HG03520 (cell line): ENCODE results near the gene SPIRE1.
"Not testable (repeated sequence)": the region's sequence is repeated elsewhere in the genome, so short reads cannot be mapped to it uniquely, and the experiment has no call there.

Experiments
- ATAC-seq: cut with Tn5 transposase; IDR thresholded peaks from one replicate; pipeline ENCODE4 v1.9.1; 2021; ENCODE audit warnings: mild to moderate bottlenecking, moderate library complexity; ENCODE audit not compliant: unreplicated experiment

SPIRE1 gene

DNA sequence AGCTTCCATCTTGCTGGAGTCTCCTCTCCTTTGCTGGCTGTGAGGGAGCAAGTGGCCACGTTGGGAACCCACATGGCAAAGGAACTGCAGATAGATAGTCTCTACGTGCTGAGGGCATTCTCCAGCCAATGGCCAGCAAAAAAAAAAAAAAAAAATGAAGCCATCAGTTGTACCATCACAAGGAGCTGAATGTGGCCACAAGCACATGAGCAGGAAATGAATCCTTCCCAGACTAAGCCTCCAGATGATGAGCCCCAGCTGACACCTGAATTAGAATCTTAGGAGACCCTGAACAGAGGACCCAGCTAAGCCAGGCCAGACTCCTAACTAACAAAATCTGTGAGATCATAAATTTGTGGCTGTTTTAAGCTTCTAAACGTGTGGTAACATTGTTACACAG, 57.9 kb downstream of the SPIRE1 start:
- no peak for ATAC-seq

DNA sequence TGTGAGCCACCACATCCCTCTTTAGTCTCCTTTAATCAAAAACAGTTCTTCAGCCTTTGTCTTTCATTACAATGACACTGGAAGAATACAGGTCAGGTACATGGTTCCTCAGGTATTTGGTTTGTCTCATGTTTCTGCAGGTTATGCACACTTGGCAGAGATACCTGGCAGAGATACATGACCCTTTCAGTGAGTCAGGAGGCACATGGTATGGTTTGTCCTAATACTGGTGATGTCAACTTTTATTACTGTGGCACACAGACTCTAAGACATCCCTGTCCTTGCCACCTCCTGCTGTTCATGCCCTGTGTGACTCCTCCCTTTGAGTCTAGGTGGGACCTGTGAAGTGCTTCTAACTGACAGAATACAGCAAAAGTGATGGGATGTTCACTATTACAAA, 58.4 kb downstream of the SPIRE1 start:
- no peak for ATAC-seq

GRCh38 chr18:12598181-12598930, 59.6 kb downstream of the SPIRE1 start:
- ATAC-seq = no peak

DNA sequence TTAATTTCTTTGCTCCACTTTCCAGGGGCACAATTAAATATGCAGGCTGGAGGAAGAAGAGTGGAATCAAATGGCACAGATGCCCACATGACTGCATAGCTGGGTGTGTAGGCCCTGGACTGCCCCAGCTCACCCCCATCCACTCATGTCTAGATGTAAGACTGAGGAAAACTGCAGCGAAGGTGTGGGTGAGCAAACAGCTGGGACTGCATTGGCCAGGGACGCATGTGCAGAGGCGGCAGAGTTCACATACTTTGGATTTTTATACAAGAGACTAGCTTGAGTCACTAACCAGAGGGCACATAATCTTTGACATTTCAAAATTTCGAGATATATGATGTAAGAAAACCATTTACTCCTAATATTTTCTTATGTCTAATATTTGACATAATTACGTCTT, 60.1 kb downstream of the SPIRE1 start:
- no peak for ATAC-seq

DNA sequence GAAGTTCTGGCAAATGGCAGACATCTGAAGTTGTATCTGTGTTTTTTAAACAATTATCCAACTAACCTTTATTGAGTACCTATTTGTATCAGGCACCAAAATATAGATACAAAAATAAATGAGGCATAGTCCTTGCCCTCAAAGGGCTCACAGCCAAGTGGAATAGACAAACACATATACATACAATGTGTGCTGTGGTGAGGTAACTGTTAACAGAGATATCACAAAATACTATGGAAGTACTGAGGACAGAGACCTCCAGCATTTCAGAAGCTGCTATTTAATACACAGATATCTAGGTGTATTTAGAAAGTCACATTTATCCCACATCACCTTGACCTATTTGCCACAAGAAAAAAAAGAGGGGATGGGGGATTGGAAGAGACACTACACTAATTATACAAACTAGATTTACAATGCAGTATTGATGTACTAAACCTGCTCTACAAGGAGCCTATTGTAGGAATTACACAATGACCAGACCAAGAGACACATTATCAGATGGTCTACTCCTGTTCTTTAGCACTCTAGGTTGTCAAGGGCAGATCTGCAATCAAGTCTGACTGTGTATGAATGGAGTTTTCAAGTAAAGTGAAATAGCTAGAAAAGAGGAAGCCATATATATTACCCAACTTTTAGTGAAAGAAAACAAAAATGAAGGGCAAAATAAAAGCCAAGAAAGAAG, 62.2 kb downstream of the SPIRE1 start:
- ATAC-seq = no peak

DNA sequence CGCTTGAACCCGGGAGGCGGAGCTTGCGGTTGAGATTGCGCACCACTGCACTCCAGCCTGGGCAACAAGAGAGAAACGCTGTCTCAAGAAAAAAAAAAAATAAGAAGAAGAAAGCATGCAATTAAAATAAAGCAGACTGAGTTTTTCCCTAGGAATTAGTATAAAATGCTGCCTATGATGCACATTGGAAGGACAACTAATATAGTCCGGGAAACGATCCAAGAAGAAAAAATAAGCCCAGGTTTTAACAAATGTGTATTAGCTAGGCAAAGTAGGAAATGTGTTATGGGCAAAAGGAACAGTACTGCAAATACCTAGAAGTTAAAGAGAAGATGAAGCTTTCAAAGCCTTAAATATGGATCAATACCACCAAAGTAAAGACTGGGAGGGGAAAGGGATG, 64.0 kb downstream of the SPIRE1 start:
- no peak for ATAC-seq

- ATAC-seq = no peak
Measured at GRCh38 chr18:12592597-12593127, 65.2 kb downstream of the SPIRE1 start.

- ATAC-seq = no peak
Measured at GRCh38 chr18:12589448-12589847, 68.5 kb downstream of the SPIRE1 start.

DNA sequence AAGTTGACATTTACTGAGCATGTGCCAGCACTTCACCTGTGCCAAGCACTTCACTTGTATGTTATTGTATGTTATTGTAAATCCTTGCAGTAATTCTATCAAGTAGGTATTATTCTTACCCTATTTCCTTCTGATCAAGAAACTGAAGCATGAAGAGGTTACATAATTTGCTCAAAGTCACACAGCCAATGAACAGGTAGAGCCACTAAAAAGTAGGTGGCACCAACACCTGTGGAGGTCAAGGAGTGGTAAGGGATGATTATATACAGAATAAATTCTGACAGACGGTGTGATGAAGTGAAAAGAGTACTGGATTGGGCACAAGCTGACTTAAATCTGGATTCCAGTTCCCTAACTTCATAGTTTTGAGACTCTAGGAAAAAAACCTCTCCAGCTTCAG, 71.0 kb downstream of the SPIRE1 start:
- no peak for ATAC-seq

GRCh38 chr18:12585218-12585617, 72.7 kb downstream of the SPIRE1 start:
- ATAC-seq = no peak

DNA sequence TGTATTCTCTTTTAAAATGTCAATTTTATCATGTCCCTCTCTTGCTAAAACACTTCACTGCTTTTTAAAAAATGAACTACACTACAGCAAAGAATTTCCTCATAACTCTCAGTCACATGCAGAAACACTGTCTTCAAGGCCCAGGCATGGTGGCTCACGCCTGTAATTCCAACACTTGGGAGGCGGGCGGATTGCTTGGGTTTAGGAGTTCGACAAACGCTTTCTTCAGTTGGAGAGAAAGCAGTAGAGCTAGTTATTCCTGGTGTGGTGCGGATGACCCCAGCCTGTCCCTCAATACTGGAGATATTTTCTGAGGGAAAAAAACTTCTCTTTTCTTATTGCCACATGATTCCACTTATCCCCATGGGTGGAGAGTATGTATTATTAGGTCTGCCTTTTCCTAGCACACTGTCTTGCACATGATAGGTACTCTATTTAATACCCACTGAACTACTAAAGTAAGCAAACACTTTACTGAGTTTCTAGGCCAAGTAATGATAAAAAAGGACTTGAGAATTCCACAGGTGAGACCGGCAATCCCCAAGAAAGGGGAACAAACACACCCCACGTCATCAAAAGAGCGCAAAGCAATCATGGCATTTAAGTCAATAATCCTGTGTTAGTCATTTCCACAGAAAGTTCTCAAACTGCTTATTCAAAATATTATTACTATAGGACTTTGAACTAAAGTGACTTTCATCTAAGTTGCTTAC, 77.1 kb downstream of the SPIRE1 start:
- no peak for ATAC-seq

- ATAC-seq = no peak
Measured at GRCh38 chr18:12579775-12580174, 78.1 kb downstream of the SPIRE1 start.

- ATAC-seq = no peak
Measured at GRCh38 chr18:12577848-12578247, 80.1 kb downstream of the SPIRE1 start.

DNA sequence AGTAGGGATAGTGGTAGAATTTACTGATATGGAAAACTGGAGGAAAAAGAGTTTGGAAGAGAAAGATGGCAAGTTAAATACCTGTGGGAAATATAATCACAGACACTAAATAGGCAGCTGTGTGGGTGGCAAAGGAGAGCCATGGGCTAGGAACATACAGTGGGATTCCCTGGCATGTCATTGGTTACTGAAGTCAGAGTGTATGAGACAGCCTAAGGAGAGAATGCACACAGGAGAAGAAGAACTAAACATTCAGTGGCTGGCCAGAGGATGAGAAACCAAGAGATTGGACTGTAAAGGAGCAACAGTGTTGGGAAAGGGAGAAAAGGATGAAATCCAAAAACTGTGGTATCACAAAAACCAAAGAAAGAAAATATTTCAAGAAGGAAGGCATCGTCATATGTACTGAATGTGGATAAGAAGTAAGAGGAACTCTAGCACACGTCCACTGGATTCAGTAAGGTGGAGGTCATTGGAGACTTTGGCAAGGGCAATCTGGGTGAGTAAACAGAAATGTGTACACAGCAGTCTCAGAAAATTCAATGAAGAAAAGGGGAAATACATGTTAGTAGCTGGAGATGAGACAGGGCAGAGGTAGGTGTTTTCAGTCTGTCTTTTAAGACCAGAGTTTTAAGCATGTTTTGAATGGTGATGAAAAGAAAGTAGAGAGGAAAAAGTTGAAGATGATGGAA, 83.3 kb downstream of the SPIRE1 start:
- no peak for ATAC-seq

DNA sequence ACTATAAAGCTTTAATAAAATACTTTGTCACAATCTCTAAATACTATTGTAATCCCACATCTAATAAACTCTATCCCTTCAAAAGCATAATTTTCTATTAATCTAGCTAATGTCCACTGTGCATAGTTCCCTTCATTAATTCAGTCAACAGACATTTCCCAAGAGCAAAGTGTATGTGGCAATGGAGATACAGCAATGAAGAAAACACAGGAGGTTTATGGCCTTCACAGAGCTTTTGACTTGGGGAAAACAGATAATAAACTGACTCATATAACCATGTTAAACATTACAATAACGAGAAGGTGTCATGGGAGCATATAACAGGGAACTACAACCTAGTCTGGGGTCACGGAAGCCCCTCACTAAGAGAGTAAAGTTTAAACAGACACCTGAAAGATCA, 86.3 kb downstream of the SPIRE1 start:
- ATAC-seq = no peak

DNA sequence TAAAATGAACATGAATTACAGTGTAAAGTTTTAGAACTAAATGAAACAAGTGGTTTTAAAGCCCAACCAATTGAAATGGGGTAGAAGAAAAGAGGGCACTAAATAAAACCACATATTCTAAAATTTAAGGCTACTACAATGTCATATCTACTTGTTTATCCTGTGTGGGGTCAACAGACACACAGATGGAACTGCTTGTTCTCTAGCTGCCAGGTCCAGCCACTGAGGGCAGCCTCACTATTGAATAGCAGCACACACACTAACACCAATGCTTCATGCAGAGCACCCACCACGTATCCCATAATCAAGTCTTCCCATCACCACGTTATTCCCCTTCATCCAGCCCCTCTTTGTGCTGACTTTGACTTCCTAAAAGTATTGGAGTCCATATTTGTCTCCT, 88.1 kb downstream of the SPIRE1 start:
- ATAC-seq = no peak

GRCh38 chr18:12567849-12568248, 90.1 kb downstream of the SPIRE1 start:
- no peak for ATAC-seq

DNA sequence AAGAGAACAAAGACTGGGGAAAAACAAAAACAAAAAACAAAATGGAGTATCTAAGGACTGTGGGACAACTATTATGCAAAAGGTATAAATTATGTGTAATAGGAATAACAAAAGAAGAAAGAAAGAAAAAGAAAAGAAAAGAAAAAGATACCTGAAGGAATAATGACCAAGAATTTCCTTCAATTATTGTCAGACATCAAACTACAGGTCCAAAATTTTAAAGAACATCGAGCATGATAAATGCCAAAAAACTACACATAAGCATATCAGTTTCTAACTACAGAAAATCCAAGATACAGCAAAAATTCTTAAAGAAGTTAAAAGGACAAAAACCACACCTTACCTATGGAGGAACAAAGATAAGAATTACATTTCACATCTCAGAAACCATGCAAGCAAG, 93.0 kb downstream of the SPIRE1 start:
- no peak for ATAC-seq

DNA sequence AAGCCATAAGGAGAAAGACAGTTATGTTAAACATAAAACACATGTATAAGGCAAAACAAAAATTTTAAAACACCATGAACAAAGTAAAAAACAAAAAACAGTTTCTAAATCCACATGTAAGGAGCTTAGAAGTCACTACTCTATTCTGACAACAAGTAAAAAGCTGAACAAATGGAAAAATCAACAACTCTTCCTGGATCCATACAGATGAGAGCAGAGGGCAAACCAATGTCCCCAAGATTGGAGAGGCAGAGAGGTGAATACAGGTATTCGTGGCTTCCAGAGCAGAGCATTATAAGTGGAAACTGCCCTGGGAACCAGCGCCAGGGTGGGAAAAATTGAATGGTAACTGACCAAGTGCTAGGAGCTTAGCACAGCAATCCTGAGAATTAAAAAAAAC, 93.5 kb downstream of the SPIRE1 start:
- no peak for ATAC-seq

DNA sequence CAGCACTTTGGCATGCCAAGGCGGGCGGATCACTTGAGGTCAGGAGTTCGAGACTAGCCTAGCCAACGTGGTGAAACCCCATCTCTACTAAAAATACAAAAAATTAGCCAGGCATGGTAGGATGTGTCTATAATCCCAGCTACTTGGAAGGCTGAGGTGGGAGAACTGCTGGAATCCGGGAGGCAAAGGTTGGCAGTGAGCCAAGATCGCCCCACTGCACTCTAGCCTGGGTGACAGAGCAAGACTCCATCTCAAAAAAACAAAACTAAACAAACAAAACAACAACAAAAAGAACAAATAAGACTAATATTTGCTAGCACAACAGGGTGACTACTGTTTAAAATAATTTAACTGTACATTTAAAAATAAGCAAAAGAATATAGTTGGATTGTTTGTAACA, 97.3 kb downstream of the SPIRE1 start:
- ATAC-seq = not testable (repeated sequence)

DNA sequence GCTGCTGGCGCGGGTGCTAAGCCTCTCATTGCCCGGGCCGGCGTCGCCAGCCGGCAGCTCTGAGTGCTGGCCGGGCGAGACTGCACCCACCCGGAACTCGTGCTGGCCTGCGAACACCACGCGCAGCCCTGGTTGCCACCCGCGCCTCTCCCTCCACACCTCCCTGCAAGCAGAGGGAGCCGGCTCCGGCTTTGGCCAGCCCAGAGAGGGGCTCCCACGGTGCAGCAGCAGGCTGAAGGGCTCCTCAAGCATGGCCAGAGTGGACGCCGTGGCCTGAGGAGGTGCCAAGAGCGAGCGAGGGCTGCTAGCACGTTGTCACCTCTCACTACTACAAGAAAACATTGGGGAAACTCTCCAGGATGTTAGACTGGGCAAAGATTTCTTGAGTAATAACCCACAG, 98.6 kb downstream of the SPIRE1 start:
- ATAC-seq = no peak
